ENCODE measurements around the gene AP5B1.

Gene AP5B1

GRCh38 chr11:65780770-65781151, at the start of gene AP5B1:
Gene AP5B1 (minus strand): TSS chr11:65780976. CDS start chr11:65780591, 385 bp downstream.
- DNase-seq (ENCODE audit: low read depth), result no peak

GRCh38 chr11:65829459-65829858, 48.7 kb upstream of the AP5B1 start:
- no peak for DNase-seq (ENCODE audit: low read depth)

GRCh38 chr11:65826984-65827735, 46.4 kb upstream of the AP5B1 start:
- no peak for DNase-seq (ENCODE audit: low read depth)

- DNase-seq (ENCODE audit: low read depth), result no peak
Observed at GRCh38 chr11:65822776-65823528, 42.2 kb upstream of the AP5B1 start.

GRCh38 chr11:65821107-65821506, 40.3 kb upstream of the AP5B1 start:
- no peak for DNase-seq (ENCODE audit: low read depth)

GRCh38 chr11:65817835-65818680, 37.3 kb upstream of the AP5B1 start:
- DNase-seq (ENCODE audit: low read depth), result peak; percentile 92

GRCh38 chr11:65817312-65817834, 36.6 kb upstream of the AP5B1 start:
- no peak for DNase-seq (ENCODE audit: low read depth)

GRCh38 chr11:65816696-65817095, 35.9 kb upstream of the AP5B1 start:
- DNase-seq (ENCODE audit: low read depth), result no peak

- no peak for DNase-seq (ENCODE audit: low read depth)
Observed at GRCh38 chr11:65814986-65815565, 34.3 kb upstream of the AP5B1 start.

- DNase-seq (ENCODE audit: low read depth), result no peak
Observed at GRCh38 chr11:65814131-65814985, 33.6 kb upstream of the AP5B1 start.

GRCh38 chr11:65811764-65812475, 31.1 kb upstream of the AP5B1 start:
- DNase-seq (ENCODE audit: low read depth), result no peak

- DNase-seq (ENCODE audit: low read depth), result no peak
Observed at GRCh38 chr11:65810046-65810868, 29.5 kb upstream of the AP5B1 start.

GRCh38 chr11:65809496-65809895, 28.7 kb upstream of the AP5B1 start:
- no peak for DNase-seq (ENCODE audit: low read depth)

GRCh38 chr11:65808744-65809341, 28.1 kb upstream of the AP5B1 start:
- DNase-seq (ENCODE audit: low read depth), result no peak

GRCh38 chr11:65806979-65807378, 26.2 kb upstream of the AP5B1 start:
- DNase-seq (ENCODE audit: low read depth), result no peak

- DNase-seq (ENCODE audit: low read depth), result no peak
Observed at GRCh38 chr11:65803797-65804492, 23.2 kb upstream of the AP5B1 start.

GRCh38 chr11:65802841-65803240, 22.1 kb upstream of the AP5B1 start:
- DNase-seq (ENCODE audit: low read depth), result no peak

Data from stimulated activated CD8-positive, alpha-beta memory T cell treated with anti-CD3 and anti-CD28 coated beads, Interleukin-12 subunit alpha, Interleukin-12 subunit beta, amount 100 ng/mL, for 1 hour (primary cell).